ENCODE data around the gene RAPGEF2. TPM values are rescaled to one million over a fixed set of nuclear protein-coding genes. Genes with fewer than 3 reads are reported as not detected.
"Not testable (repeated sequence)": the region's sequence is repeated elsewhere in the genome, so short reads cannot be mapped to it uniquely, and the experiment has no call there.

Gene RAPGEF2
- total RNA-seq (78.7 TPM), polyA plus RNA-seq (13.6 TPM)

GRCh38 chr4:159102622-159103383 lies at the start of gene RAPGEF2:
TSS of gene RAPGEF2 (plus strand) at chr4:159103079. CDS start at chr4:159104163, 1,084 bp downstream.
- Histone ChIP-seq H3K36me3 (ENCODE audit: insufficient read depth) (no peaks in the 10 kb centered on the region), H3K27ac (ENCODE audit: low read depth) (peak within 1 kb of the TSS; percentile 97), H3K4me1 (ENCODE audit: insufficient read depth) (no peaks in the 10 kb centered on the region), H3K4me3 (ENCODE audit: low read depth, low read length) (peak within 1 kb of the TSS; percentile 82)
- DNase-seq (ENCODE audit: extremely low spot score) = peak; percentile 89
- WGBS = under 1% methylated on average over 99 of the region's 100 CpGs

- WGBS = 96% methylated on average over 2 of the region's 2 CpGs
- Histone ChIP-seq H3K36me3 (ENCODE audit: insufficient read depth) (no peaks in the 10 kb centered on the region), H3K4me1 (ENCODE audit: insufficient read depth) (no peaks in the 10 kb centered on the region), H3K27ac (ENCODE audit: low read depth) (no peak overlapping the region), H3K4me3 (ENCODE audit: low read depth, low read length) (no peak overlapping the region)
- DNase-seq (ENCODE audit: extremely low spot score) = no peak
Observed at GRCh38 chr4:159055833-159056232, 47.0 kb upstream of the RAPGEF2 start.

- Histone ChIP-seq H3K4me1 (ENCODE audit: insufficient read depth) (no peaks in the 10 kb centered on the region), H3K36me3 (ENCODE audit: insufficient read depth) (no peaks in the 10 kb centered on the region), H3K4me3 (ENCODE audit: low read depth, low read length) (no peak overlapping the region), H3K27ac (ENCODE audit: low read depth) (no peak overlapping the region)
- WGBS = 81% methylated on average over 3 of the region's 3 CpGs
- no peak for DNase-seq (ENCODE audit: extremely low spot score)
Observed at GRCh38 chr4:159060161-159060560, 42.7 kb upstream of the RAPGEF2 start.

- no peak for DNase-seq (ENCODE audit: extremely low spot score)
- Histone ChIP-seq H3K27ac (ENCODE audit: low read depth) (no peak overlapping the region), H3K4me1 (ENCODE audit: insufficient read depth) (no peaks in the 10 kb centered on the region), H3K4me3 (ENCODE audit: low read depth, low read length) (no peak overlapping the region), H3K36me3 (ENCODE audit: insufficient read depth) (no peaks in the 10 kb centered on the region)
- 72% methylated on average over 2 of the region's 2 CpGs for WGBS
Observed at GRCh38 chr4:159062381-159062780, 40.5 kb upstream of the RAPGEF2 start.

GRCh38 chr4:159065513-159066240 lies 37.2 kb upstream of the RAPGEF2 start:
- H3K27ac ChIP-seq (ENCODE audit: low read depth) = no peak overlapping the region
- WGBS = 97% methylated on average over 3 of the region's 3 CpGs
- H3K36me3 ChIP-seq (ENCODE audit: insufficient read depth) = no peaks in the 10 kb centered on the region
- H3K4me3 ChIP-seq (ENCODE audit: low read depth, low read length) = no peak overlapping the region
- no peak for DNase-seq (ENCODE audit: extremely low spot score)
- H3K4me1 ChIP-seq (ENCODE audit: insufficient read depth) = no peaks in the 10 kb centered on the region

GRCh38 chr4:159068139-159068538 lies 34.7 kb upstream of the RAPGEF2 start:
- not testable (repeated sequence) for DNase-seq (ENCODE audit: extremely low spot score)
- 95% methylated on average over 5 of the region's 5 CpGs for WGBS

GRCh38 chr4:159069922-159070321 lies 33.0 kb upstream of the RAPGEF2 start:
- Histone ChIP-seq H3K36me3 (ENCODE audit: insufficient read depth) (no peaks in the 10 kb centered on the region), H3K4me1 (ENCODE audit: insufficient read depth) (no peaks in the 10 kb centered on the region), H3K27ac (ENCODE audit: low read depth) (no peak overlapping the region), H3K4me3 (ENCODE audit: low read depth, low read length) (no peak overlapping the region)
- 33% methylated on average over 3 of the region's 3 CpGs for WGBS
- no peak for DNase-seq (ENCODE audit: extremely low spot score)

More at GRCh38 chr4:159068139-159068538, 34.7 kb upstream of the RAPGEF2 start:
- H3K4me1 ChIP-seq (ENCODE audit: insufficient read depth); H3K27ac ChIP-seq (ENCODE audit: low read depth); H3K4me3 ChIP-seq (ENCODE audit: low read depth, low read length); H3K36me3 ChIP-seq (ENCODE audit: insufficient read depth): not testable (repeated sequence)

GRCh38 chr4:159070742-159071141 lies 32.1 kb upstream of the RAPGEF2 start:
- Histone ChIP-seq H3K36me3 (ENCODE audit: insufficient read depth) (no peaks in the 10 kb centered on the region), H3K4me1 (ENCODE audit: insufficient read depth) (no peaks in the 10 kb centered on the region), H3K4me3 (ENCODE audit: low read depth, low read length) (no peak overlapping the region), H3K27ac (ENCODE audit: low read depth) (no peak overlapping the region)
- DNase-seq (ENCODE audit: extremely low spot score) = no peak
- WGBS = 71% methylated on average over 4 of the region's 4 CpGs

GRCh38 chr4:159071178-159071968 lies 31.5 kb upstream of the RAPGEF2 start:
- H3K36me3 ChIP-seq (ENCODE audit: insufficient read depth) = no peaks in the 10 kb centered on the region
- DNase-seq (ENCODE audit: extremely low spot score) = no peak
- WGBS = 45% methylated on average over 1 of the region's 1 CpG

GRCh38 chr4:159071969-159072765 lies 30.7 kb upstream of the RAPGEF2 start:
- 94% methylated on average over 6 of the region's 6 CpGs for WGBS

More at GRCh38 chr4:159071178-159071968, 31.5 kb upstream of the RAPGEF2 start:
- Histone ChIP-seq H3K4me3 (ENCODE audit: low read depth, low read length) (no peak overlapping the region), H3K4me1 (ENCODE audit: insufficient read depth) (no peaks in the 10 kb centered on the region), H3K27ac (ENCODE audit: low read depth) (no peak overlapping the region)

GRCh38 chr4:159075531-159075932 lies 27.3 kb upstream of the RAPGEF2 start:
- 59% methylated on average over 3 of the region's 3 CpGs for WGBS
- H3K27ac ChIP-seq (ENCODE audit: low read depth) = no peak overlapping the region
- DNase-seq (ENCODE audit: extremely low spot score) = no peak
- H3K4me3 ChIP-seq (ENCODE audit: low read depth, low read length) = no peak overlapping the region
- H3K4me1 ChIP-seq (ENCODE audit: insufficient read depth) = no peaks in the 10 kb centered on the region
- H3K36me3 ChIP-seq (ENCODE audit: insufficient read depth) = no peaks in the 10 kb centered on the region

More at GRCh38 chr4:159071969-159072765, 30.7 kb upstream of the RAPGEF2 start:
- no peak for DNase-seq (ENCODE audit: extremely low spot score)
- H3K4me3 ChIP-seq (ENCODE audit: low read depth, low read length) = no peak overlapping the region
- no peak overlapping the region for H3K27ac ChIP-seq (ENCODE audit: low read depth)
- H3K4me1 ChIP-seq (ENCODE audit: insufficient read depth) = no peaks in the 10 kb centered on the region
- H3K36me3 ChIP-seq (ENCODE audit: insufficient read depth) = no peaks in the 10 kb centered on the region

- not testable (repeated sequence) for H3K36me3 ChIP-seq (ENCODE audit: insufficient read depth); H3K27ac ChIP-seq (ENCODE audit: low read depth); DNase-seq (ENCODE audit: extremely low spot score); H3K4me3 ChIP-seq (ENCODE audit: low read depth, low read length); H3K4me1 ChIP-seq (ENCODE audit: insufficient read depth)
- 97% methylated on average over 13 of the region's 13 CpGs for whole genome bisulfite sequencing
Observed at GRCh38 chr4:159077018-159077417, 25.9 kb upstream of the RAPGEF2 start.

Data from urinary bladder (tissue), 4 donors.